B cell (primary cell): Measurements from ENCODE around the gene KCNJ5.

ENCODE experiments used
- EZH2 ChIP-seq: IDR thresholded peaks from 2 replicates; pipeline ENCODE4 v1.6.1; 2012; ENCODE audit warnings: borderline replicate concordance, low read depth, mild to moderate bottlenecking, moderate library complexity, low read length; ENCODE audit not compliant: insufficient read depth, poor library complexity, severe bottlenecking
- TF ChIP-seq, protein P1 (sequence below): fragments of 200-600 bp; IDR thresholded peaks from one replicate; pipeline ENCODE4 v1.8.0; 2022; ENCODE audit warnings: antibody characterized with exemption, mild to moderate bottlenecking

DNA sequence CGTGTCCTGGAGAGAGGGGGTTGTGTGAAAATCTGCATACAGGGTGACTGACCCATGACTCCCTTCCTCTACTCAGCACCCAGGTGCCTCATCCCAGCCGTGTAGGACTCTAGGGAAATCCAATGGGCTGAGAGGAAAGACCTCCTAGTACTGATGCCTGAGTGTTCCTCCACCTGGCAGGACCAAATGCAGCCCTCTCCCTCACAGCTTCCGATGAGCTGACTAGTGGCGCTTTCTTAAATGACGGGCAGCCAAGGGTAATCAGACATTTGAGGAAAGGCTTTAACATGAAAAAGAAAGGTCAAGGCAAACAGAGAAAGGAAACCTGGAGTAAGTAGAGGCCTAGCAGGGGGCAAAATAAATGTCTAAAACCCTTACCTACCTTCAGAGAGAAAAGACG lies 19.1 kb upstream of the KCNJ5 start:
- TF ChIP-seq, protein P1, sequence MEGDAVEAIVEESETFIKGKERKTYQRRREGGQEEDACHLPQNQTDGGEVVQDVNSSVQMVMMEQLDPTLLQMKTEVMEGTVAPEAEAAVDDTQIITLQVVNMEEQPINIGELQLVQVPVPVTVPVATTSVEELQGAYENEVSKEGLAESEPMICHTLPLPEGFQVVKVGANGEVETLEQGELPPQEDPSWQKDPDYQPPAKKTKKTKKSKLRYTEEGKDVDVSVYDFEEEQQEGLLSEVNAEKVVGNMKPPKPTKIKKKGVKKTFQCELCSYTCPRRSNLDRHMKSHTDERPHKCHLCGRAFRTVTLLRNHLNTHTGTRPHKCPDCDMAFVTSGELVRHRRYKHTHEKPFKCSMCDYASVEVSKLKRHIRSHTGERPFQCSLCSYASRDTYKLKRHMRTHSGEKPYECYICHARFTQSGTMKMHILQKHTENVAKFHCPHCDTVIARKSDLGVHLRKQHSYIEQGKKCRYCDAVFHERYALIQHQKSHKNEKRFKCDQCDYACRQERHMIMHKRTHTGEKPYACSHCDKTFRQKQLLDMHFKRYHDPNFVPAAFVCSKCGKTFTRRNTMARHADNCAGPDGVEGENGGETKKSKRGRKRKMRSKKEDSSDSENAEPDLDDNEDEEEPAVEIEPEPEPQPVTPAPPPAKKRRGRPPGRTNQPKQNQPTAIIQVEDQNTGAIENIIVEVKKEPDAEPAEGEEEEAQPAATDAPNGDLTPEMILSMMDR, result no peak
- no peak for TF ChIP-seq EZH2
